GM21619 (cell line): ENCODE results near the gene VIPR1.
"Not testable (repeated sequence)": the region's sequence is repeated elsewhere in the genome, so short reads cannot be mapped to it uniquely, and the experiment has no call there.

Experiments
- ATAC-seq: cut with Tn5 transposase; IDR thresholded peaks from one replicate; pipeline ENCODE4 v1.9.1; 2021; ENCODE audit not compliant: unreplicated experiment

The VIPR1 gene

GRCh38 chr3:42569593-42570142 is 67.2 kb downstream of the VIPR1 start:
- ATAC-seq, result no peak

GRCh38 chr3:42572278-42572677 is 69.8 kb downstream of the VIPR1 start:
- no peak for ATAC-seq

- ATAC-seq, result no peak
Measured at GRCh38 chr3:42575137-42575741, 72.8 kb downstream of the VIPR1 start.

GRCh38 chr3:42578054-42578453 is 75.6 kb downstream of the VIPR1 start:
- no peak for ATAC-seq

GRCh38 chr3:42579346-42579745 is 76.9 kb downstream of the VIPR1 start:
- ATAC-seq, result not testable (repeated sequence)

- no peak for ATAC-seq
Measured at GRCh38 chr3:42581400-42581708, 78.9 kb downstream of the VIPR1 start.

- peak; percentile 87 for ATAC-seq
Measured at GRCh38 chr3:42581709-42582473, 79.4 kb downstream of the VIPR1 start, which contains the start of gene SEC22C. Gene SEC22C (minus strand): TSS chr3:42581967. CDS start chr3:42569046, 12,921 bp downstream.

- no peak for ATAC-seq
Measured at GRCh38 chr3:42582474-42583070, 80.1 kb downstream of the VIPR1 start.
